GM21529 (cell line): ENCODE results near the gene NUAK2.
A peak's percentile ranks its signal among the peaks of the same experiment; 100 is the strongest.

Experiments used
- ATAC-seq: cut with Tn5 transposase; IDR thresholded peaks from one replicate; pipeline ENCODE4 v1.9.1; 2021; ENCODE audit not compliant: unreplicated experiment

Gene NUAK2

GRCh38 chr1:205275916-205276688, 45.4 kb downstream of the NUAK2 start:
- no peak for ATAC-seq

- ATAC-seq: no peak
Observed at GRCh38 chr1:205275133-205275532, 46.4 kb downstream of the NUAK2 start.

GRCh38 chr1:205274041-205274691, 47.4 kb downstream of the NUAK2 start:
- no peak for ATAC-seq

GRCh38 chr1:205273551-205273982, 48.0 kb downstream of the NUAK2 start:
- peak; percentile 76 for ATAC-seq

GRCh38 chr1:205272536-205272935, 49.0 kb downstream of the NUAK2 start:
- ATAC-seq: no peak

GRCh38 chr1:205271745-205272144, 49.8 kb downstream of the NUAK2 start:
- ATAC-seq: no peak

- ATAC-seq: no peak
Observed at GRCh38 chr1:205271277-205271676, 50.3 kb downstream of the NUAK2 start.

- no peak for ATAC-seq
Observed at GRCh38 chr1:205270764-205271163, 50.8 kb downstream of the NUAK2 start.

GRCh38 chr1:205270271-205270670, 51.3 kb downstream of the NUAK2 start:
- no peak for ATAC-seq

- no peak for ATAC-seq
Observed at GRCh38 chr1:205269711-205270110, 51.8 kb downstream of the NUAK2 start.

GRCh38 chr1:205268846-205269680, 52.5 kb downstream of the NUAK2 start:
- no peak for ATAC-seq

GRCh38 chr1:205267306-205267902, 54.1 kb downstream of the NUAK2 start:
- no peak for ATAC-seq

- ATAC-seq: no peak
Observed at GRCh38 chr1:205266611-205267305, 54.8 kb downstream of the NUAK2 start.

GRCh38 chr1:205263580-205264190, 57.9 kb downstream of the NUAK2 start:
- no peak for ATAC-seq

- no peak for ATAC-seq
Observed at GRCh38 chr1:205262731-205263171, 58.8 kb downstream of the NUAK2 start.

- ATAC-seq: no peak
Observed at GRCh38 chr1:205261946-205262691, 59.4 kb downstream of the NUAK2 start.

- ATAC-seq: no peak
Observed at GRCh38 chr1:205260948-205261732, 60.4 kb downstream of the NUAK2 start.

GRCh38 chr1:205259998-205260397, 61.5 kb downstream of the NUAK2 start:
- ATAC-seq: no peak
